H1 (cell line): ENCODE results near the gene SHC3. TPM values are rescaled to one million over a fixed set of nuclear protein-coding genes. Genes with fewer than 3 reads are reported as not detected.

Source experiments
- CHD1 ChIP-seq: IDR thresholded peaks from 2 replicates; pipeline ENCODE4 v1.6.1; 2012; ENCODE audit warnings: low read depth, low read length, improper control_type of control experiment
- EZH2 ChIP-seq: fragments of 200-600 bp; sonication (generic); IDR thresholded peaks from 2 replicates; pipeline ENCODE4 v1.7.1; 2012; ENCODE audit warnings: low read depth, mild to moderate bottlenecking, moderate library complexity, low read length, inconsistent platforms; ENCODE audit not compliant: severe bottlenecking
- GABPA ChIP-seq: IDR thresholded peaks from 2 replicates; pipeline ENCODE4 v1.6.1; 2011; ENCODE audit warnings: mild to moderate bottlenecking, low read length, moderate library complexity, borderline replicate concordance; ENCODE audit not compliant: insufficient read depth
- SAP30 ChIP-seq: fragments of 300-600 bp; sonication (generic); IDR thresholded peaks from 2 replicates; pipeline ENCODE4 v1.7.1; 2012; ENCODE audit warnings: low read length, moderate library complexity, mild to moderate bottlenecking, inconsistent platforms; ENCODE audit not compliant: insufficient read depth, insufficient replicate concordance
- SRF ChIP-seq: IDR thresholded peaks from 2 replicates; pipeline ENCODE4 v1.6.1; 2011; ENCODE audit warnings: mild to moderate bottlenecking, low read depth, low read length, moderate library complexity
- SUZ12 ChIP-seq: fragments of 200-600 bp; sonication (generic); IDR thresholded peaks from 2 replicates; pipeline ENCODE4 v1.6.1; 2012; ENCODE audit warnings: mild to moderate bottlenecking, inconsistent platforms, low read length, moderate library complexity, mixed read lengths
- TBP ChIP-seq: IDR thresholded peaks from 2 replicates; pipeline ENCODE4 v1.6.1; 2011; ENCODE audit warnings: low read depth, low read length, improper control_type of control experiment
- TCF12 ChIP-seq: IDR thresholded peaks from 2 replicates; pipeline ENCODE4 v1.6.1; 2011; ENCODE audit warnings: low read depth, mild to moderate bottlenecking, low read length
- ZNF274 ChIP-seq: IDR thresholded peaks from 2 replicates; pipeline ENCODE4 v1.7.0; 2012; ENCODE audit warnings: low read length, borderline replicate concordance; ENCODE audit errors: extremely low read depth
- polyA plus RNA-seq, 7 experiments: library from polyadenylated mRNA; depleted of rRNA in 3 of 7; stranded (reverse) in 5 of 7; unstranded in 2 of 7; fragments of >200 nt in 5 of 7; fragments of 200-250 nt in 2 of 7; gene quantifications; 1 replicate in 5 of 7; 2 replicates in 1 of 7; 4 replicates in 1 of 7; pipeline versions ENCODE4 v1.2.1 to v1.2.3, GENCODE V29; 2011 to 2013; ENCODE audit warnings: missing spikeins in 2 of 7, mixed read lengths in 2 of 7
- total RNA-seq: library from RNA; stranded (reverse); fragmentation: NEBNext Ultra II Directional; extraction: Animal tissue kit (Norgen Biotek cat#: 25700); gene quantifications from 2 replicates; pipeline ENCODE4 v1.2.1, GENCODE V29; 2021
- TF ChIP-seq, protein P1 (sequence below): fragments of 300-600 bp; sonication (generic); IDR thresholded peaks from 2 replicates; pipeline ENCODE4 v1.7.1; 2012; ENCODE audit warnings: low read length, moderate library complexity, mild to moderate bottlenecking, inconsistent platforms; ENCODE audit not compliant: insufficient replicate concordance

SHC3 gene
- total and polyA plus RNA-seq, 2 of the 8 experiments (the other 6 are each of a cell fraction or from before 2014, with no cell fraction given): 1.4 to 7.1 TPM

DNA sequence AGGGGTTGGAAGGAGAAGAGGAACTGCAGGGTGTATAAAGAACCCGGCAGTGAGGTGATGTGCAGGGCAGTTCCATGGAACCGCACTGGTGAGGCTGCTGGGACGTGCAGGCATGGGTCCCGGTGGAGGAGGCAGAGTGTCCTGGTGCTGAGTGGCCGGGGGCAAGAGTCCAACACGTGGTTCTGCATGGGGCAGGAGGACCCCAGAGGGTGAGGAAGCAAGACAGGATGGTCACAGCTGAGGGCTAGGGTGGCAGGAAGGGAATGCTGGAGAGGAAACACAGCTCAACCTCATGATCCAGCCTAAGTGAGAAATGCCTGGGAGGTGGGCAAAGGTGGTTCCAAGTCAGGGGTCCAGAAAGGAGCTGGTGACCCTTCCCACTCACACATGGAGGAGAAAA, 100.2 kb downstream of the SHC3 start (continued):
- TF ChIP-seq, protein P1, sequence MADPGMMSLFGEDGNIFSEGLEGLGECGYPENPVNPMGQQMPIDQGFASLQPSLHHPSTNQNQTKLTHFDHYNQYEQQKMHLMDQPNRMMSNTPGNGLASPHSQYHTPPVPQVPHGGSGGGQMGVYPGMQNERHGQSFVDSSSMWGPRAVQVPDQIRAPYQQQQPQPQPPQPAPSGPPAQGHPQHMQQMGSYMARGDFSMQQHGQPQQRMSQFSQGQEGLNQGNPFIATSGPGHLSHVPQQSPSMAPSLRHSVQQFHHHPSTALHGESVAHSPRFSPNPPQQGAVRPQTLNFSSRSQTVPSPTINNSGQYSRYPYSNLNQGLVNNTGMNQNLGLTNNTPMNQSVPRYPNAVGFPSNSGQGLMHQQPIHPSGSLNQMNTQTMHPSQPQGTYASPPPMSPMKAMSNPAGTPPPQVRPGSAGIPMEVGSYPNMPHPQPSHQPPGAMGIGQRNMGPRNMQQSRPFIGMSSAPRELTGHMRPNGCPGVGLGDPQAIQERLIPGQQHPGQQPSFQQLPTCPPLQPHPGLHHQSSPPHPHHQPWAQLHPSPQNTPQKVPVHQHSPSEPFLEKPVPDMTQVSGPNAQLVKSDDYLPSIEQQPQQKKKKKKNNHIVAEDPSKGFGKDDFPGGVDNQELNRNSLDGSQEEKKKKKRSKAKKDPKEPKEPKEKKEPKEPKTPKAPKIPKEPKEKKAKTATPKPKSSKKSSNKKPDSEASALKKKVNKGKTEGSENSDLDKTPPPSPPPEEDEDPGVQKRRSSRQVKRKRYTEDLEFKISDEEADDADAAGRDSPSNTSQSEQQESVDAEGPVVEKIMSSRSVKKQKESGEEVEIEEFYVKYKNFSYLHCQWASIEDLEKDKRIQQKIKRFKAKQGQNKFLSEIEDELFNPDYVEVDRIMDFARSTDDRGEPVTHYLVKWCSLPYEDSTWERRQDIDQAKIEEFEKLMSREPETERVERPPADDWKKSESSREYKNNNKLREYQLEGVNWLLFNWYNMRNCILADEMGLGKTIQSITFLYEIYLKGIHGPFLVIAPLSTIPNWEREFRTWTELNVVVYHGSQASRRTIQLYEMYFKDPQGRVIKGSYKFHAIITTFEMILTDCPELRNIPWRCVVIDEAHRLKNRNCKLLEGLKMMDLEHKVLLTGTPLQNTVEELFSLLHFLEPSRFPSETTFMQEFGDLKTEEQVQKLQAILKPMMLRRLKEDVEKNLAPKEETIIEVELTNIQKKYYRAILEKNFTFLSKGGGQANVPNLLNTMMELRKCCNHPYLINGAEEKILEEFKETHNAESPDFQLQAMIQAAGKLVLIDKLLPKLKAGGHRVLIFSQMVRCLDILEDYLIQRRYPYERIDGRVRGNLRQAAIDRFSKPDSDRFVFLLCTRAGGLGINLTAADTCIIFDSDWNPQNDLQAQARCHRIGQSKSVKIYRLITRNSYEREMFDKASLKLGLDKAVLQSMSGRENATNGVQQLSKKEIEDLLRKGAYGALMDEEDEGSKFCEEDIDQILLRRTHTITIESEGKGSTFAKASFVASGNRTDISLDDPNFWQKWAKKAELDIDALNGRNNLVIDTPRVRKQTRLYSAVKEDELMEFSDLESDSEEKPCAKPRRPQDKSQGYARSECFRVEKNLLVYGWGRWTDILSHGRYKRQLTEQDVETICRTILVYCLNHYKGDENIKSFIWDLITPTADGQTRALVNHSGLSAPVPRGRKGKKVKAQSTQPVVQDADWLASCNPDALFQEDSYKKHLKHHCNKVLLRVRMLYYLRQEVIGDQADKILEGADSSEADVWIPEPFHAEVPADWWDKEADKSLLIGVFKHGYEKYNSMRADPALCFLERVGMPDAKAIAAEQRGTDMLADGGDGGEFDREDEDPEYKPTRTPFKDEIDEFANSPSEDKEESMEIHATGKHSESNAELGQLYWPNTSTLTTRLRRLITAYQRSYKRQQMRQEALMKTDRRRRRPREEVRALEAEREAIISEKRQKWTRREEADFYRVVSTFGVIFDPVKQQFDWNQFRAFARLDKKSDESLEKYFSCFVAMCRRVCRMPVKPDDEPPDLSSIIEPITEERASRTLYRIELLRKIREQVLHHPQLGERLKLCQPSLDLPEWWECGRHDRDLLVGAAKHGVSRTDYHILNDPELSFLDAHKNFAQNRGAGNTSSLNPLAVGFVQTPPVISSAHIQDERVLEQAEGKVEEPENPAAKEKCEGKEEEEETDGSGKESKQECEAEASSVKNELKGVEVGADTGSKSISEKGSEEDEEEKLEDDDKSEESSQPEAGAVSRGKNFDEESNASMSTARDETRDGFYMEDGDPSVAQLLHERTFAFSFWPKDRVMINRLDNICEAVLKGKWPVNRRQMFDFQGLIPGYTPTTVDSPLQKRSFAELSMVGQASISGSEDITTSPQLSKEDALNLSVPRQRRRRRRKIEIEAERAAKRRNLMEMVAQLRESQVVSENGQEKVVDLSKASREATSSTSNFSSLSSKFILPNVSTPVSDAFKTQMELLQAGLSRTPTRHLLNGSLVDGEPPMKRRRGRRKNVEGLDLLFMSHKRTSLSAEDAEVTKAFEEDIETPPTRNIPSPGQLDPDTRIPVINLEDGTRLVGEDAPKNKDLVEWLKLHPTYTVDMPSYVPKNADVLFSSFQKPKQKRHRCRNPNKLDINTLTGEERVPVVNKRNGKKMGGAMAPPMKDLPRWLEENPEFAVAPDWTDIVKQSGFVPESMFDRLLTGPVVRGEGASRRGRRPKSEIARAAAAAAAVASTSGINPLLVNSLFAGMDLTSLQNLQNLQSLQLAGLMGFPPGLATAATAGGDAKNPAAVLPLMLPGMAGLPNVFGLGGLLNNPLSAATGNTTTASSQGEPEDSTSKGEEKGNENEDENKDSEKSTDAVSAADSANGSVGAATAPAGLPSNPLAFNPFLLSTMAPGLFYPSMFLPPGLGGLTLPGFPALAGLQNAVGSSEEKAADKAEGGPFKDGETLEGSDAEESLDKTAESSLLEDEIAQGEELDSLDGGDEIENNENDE: no peak
- TF ChIP-seq GABPA: no peak
- TF ChIP-seq TCF12: no peak
- TF ChIP-seq CHD1: no peak
- TF ChIP-seq ZNF274: no peak
- TF ChIP-seq SUZ12: no peak
- TF ChIP-seq TBP: no peak
- no peak for TF ChIP-seq EZH2
- TF ChIP-seq SAP30: no peak
- no peak for TF ChIP-seq SRF
